ENCODE data around the gene CADM1.

CADM1 gene

DNA sequence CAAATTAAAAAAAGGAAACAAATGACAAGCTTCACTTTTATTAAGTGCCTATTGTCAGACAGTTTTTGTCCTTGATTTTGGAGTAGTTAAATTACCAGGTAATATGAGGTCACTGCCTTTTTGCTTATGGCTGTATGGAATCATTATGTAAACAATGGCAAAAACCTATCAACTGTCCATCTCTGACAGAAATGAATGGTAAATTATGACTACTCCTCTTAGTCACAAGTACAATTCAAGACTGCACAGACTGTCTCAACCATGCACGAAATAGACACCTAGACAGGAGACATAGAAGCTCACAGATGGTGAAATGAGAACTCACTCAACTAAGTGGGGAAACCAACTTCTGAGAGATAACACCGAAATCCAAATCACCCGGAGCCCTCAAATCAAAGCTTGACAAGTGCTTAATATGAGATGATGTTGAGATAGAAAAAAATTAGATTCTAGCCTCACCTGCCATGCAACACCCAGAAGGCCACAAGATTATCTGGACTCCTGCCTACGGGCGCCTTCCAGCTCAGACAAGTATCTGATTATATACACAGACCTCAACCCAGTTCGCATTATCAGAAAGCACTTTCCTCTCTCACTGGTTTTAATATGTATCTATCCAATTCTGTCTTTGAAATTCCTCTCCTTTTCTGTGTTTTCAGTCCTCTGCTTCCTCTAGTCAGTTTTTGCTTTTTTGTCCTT lies 199.3 kb downstream of the CADM1 start:
- H3K27ac ChIP-seq (ENCODE audit: low read length) = no peak overlapping the region
- H3K27me3 ChIP-seq (ENCODE audit: low read depth, low read length) = no peaks in the 10 kb centered on the region
- H3K4me3 ChIP-seq (ENCODE audit: low read depth in 1 of 2, low read length in 2 of 2) = no peak overlapping the region
- H3K9me3 ChIP-seq (ENCODE audit: control insufficient read depth in 1 of 2, low read length in 2 of 2) = no peaks in the 10 kb centered on the region
- no peaks in the 10 kb centered on the region for H3K36me3 ChIP-seq (ENCODE audit: control insufficient read depth in 1 of 2, insufficient read depth in 2 of 2, low read length in 2 of 2)
- H3K4me1 ChIP-seq (ENCODE audit: control insufficient read depth in 1 of 2, insufficient read depth in 2 of 2, low read length in 2 of 2) = no peaks in the 10 kb centered on the region

DNA sequence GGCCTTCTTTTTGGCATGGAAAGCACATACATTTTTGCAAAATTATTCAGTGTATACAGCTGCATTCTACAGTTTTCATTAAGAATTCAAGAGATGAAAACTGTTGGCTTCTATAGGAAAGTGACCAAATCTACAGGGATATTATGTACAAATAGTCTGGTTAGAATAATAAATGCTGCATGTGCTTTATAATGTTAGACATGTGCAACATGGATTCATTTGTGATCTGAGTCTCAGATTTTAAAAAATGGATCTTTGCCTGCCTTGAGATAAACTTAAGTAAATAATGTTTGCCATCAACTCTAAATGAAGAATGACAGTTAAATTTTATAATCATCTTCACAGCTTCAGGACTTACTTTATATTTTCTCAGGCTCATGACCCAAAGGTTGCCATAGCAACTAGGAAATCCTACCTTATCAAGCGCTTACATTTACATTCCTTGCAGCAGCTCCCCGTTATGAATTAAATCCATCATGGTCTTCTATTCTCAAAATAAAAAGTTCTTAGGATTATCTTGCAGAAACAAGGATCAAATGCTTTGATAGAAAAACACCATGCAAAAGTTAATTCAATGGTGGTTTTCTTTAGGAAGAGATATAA lies 200.2 kb downstream of the CADM1 start:
- H3K9me3 ChIP-seq (ENCODE audit: control insufficient read depth in 1 of 2, low read length in 2 of 2) = no peaks in the 10 kb centered on the region
- no peak overlapping the region for H3K4me3 ChIP-seq (ENCODE audit: low read depth in 1 of 2, low read length in 2 of 2)
- no peak overlapping the region for H3K27ac ChIP-seq (ENCODE audit: low read length)
- H3K27me3 ChIP-seq (ENCODE audit: low read depth, low read length) = no peaks in the 10 kb centered on the region
- H3K36me3 ChIP-seq (ENCODE audit: control insufficient read depth in 1 of 2, insufficient read depth in 2 of 2, low read length in 2 of 2) = no peaks in the 10 kb centered on the region
- no peaks in the 10 kb centered on the region for H3K4me1 ChIP-seq (ENCODE audit: control insufficient read depth in 1 of 2, insufficient read depth in 2 of 2, low read length in 2 of 2)

DNA sequence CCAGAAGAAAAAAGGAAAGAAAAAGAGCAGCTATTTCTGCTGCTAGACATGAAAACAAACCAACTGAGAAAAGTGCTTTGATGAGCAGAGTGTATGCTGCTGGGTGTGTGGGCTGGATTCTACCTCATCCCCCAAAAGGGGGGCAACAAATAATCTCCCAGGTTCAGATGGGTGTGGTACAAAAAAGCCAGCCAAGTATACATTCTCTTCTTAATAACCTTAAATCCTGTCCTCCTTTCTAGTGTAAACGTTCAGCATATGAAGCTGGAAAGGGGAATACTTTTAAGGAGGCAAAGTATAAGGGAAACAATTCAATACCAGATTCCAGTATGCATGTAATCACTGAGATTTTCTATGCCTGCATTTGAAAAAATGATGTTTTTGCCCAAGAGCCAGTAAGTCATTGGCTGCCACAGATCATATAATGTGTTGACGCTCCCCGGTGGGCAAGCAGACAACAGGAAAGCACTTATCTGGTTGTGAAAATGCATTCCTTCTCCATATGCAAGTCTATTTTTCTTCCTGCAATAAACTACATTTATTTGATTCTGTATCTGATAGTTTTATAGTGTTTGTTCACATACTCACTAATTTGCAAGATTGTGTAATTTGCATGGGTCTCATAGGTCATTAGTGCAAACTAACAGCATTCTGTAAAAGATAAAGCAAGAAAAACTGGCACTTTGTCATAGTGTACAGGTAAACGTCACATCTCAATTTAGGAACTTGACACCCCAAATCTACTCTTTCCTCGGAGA lies 201.1 kb downstream of the CADM1 start:
- Histone ChIP-seq H3K4me1 (ENCODE audit: control insufficient read depth in 1 of 2, insufficient read depth in 2 of 2, low read length in 2 of 2) (no peaks in the 10 kb centered on the region), H3K9me3 (ENCODE audit: control insufficient read depth in 1 of 2, low read length in 2 of 2) (no peaks in the 10 kb centered on the region), H3K27me3 (ENCODE audit: low read depth, low read length) (no peaks in the 10 kb centered on the region), H3K4me3 (ENCODE audit: low read depth in 1 of 2, low read length in 2 of 2) (no peak overlapping the region), H3K27ac (ENCODE audit: low read length) (no peak overlapping the region), H3K36me3 (ENCODE audit: control insufficient read depth in 1 of 2, insufficient read depth in 2 of 2, low read length in 2 of 2) (no peaks in the 10 kb centered on the region)

DNA sequence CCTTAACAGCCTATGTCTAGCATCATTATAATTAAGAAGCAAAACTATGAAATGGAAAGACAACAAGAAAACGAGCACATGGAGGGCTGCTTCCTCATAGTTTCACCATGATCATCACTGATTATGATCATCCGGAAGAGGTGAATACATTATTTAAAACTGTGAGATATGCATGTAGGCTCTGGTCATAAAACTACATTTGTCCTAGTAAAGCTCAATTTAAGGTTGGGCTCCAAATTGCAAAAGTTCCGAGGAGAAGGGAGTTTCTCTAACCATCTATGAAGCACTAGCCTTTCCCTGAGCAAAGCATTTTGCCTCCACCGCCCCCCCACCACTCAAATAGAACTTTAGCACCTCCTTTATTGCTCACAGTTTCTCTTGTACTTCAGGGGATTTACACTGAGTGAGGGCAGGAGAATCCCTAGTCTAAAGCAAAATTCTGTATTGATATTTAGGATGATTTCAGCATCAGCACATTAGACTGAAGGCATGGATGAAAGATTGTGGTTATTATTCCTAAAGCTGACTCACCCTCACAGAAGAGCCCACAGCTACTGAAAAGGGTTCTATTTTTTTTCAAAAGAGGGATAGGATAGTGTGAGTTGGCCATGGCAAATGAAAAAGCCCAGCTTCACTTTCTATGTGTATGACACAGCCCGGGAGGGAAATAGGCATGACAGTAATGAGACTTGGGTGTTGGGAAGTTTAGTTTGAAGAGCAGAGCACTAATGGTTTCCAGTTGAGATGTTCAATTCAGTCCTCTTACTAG lies 203.4 kb downstream of the CADM1 start:
- H3K9me3 ChIP-seq (ENCODE audit: control insufficient read depth in 1 of 2, low read length in 2 of 2) = no peaks in the 10 kb centered on the region
- H3K4me1 ChIP-seq (ENCODE audit: control insufficient read depth in 1 of 2, insufficient read depth in 2 of 2, low read length in 2 of 2) = no peaks in the 10 kb centered on the region

DNA sequence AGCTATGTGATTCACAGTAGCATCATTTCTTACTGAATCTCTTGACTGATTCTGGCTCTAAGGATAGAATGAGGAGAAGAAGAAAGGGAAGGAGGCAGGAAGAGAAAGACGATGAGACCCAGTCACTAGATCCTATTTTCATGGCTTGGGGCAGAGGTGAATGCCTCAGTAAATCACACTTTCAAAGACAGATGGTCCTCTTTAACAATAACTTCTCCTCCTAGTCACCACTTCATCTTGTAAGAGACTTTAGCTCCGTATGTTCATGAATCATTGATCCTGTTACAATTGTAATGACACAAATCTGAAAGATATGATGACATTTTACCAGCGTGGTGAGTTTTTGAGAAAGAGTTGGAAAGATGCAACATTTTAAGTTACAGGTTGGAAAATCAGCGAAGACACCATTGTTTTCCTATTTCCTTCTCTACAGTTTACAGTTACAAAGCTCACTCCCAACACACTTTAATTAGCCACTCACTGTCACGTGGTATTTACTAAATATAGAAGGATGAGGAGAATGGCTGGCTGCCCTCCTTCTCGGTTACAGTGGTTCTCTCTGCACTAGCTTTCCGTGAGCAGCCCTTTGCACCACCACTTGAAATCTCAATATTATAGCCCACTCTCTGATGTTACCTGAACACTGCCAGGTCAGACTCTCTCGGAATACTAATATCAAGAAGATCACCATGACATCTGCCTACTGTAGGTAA lies 205.8 kb downstream of the CADM1 start:
- Histone ChIP-seq H3K27ac (ENCODE audit: low read length) (no peak overlapping the region), H3K4me3 (ENCODE audit: low read depth in 1 of 2, low read length in 2 of 2) (no peak overlapping the region), H3K36me3 (ENCODE audit: control insufficient read depth in 1 of 2, insufficient read depth in 2 of 2, low read length in 2 of 2) (no peaks in the 10 kb centered on the region), H3K4me1 (ENCODE audit: control insufficient read depth in 1 of 2, insufficient read depth in 2 of 2, low read length in 2 of 2) (no peaks in the 10 kb centered on the region), H3K9me3 (ENCODE audit: control insufficient read depth in 1 of 2, low read length in 2 of 2) (no peaks in the 10 kb centered on the region), H3K27me3 (ENCODE audit: low read depth, low read length) (no peaks in the 10 kb centered on the region)

More for the DNA sequence above, 203.4 kb downstream of the CADM1 start:
- H3K27ac ChIP-seq (ENCODE audit: low read length) = no peak overlapping the region
- H3K4me3 ChIP-seq (ENCODE audit: low read depth in 1 of 2, low read length in 2 of 2) = no peak overlapping the region
- H3K36me3 ChIP-seq (ENCODE audit: control insufficient read depth in 1 of 2, insufficient read depth in 2 of 2, low read length in 2 of 2) = no peaks in the 10 kb centered on the region
- H3K27me3 ChIP-seq (ENCODE audit: low read depth, low read length) = no peaks in the 10 kb centered on the region

DNA sequence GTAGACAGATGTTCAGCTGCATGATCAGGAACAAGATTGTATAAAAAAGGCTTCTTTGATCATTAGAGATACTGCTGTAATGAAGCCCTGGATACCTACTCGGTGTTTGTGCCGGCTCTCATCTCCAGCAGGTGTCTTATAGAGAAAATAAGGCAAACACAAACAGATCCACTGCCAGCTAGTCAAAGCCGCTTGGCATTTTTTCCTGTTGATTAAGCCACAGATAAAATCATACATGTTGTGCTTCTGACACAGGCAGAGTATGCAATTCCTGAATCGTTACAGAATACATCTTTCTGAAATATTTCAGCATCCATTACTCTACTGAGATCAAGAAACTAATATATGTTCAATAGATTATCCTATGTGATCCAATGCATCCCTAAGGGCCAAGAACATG lies 206.9 kb downstream of the CADM1 start:
- H3K4me1 ChIP-seq (ENCODE audit: control insufficient read depth in 1 of 2, insufficient read depth in 2 of 2, low read length in 2 of 2) = no peaks in the 10 kb centered on the region
- H3K36me3 ChIP-seq (ENCODE audit: control insufficient read depth in 1 of 2, insufficient read depth in 2 of 2, low read length in 2 of 2) = no peaks in the 10 kb centered on the region
- no peak overlapping the region for H3K4me3 ChIP-seq (ENCODE audit: low read depth in 1 of 2, low read length in 2 of 2)
- H3K27me3 ChIP-seq (ENCODE audit: low read depth, low read length) = no peaks in the 10 kb centered on the region
- no peaks in the 10 kb centered on the region for H3K9me3 ChIP-seq (ENCODE audit: control insufficient read depth in 1 of 2, low read length in 2 of 2)
- no peak overlapping the region for H3K27ac ChIP-seq (ENCODE audit: low read length)

DNA sequence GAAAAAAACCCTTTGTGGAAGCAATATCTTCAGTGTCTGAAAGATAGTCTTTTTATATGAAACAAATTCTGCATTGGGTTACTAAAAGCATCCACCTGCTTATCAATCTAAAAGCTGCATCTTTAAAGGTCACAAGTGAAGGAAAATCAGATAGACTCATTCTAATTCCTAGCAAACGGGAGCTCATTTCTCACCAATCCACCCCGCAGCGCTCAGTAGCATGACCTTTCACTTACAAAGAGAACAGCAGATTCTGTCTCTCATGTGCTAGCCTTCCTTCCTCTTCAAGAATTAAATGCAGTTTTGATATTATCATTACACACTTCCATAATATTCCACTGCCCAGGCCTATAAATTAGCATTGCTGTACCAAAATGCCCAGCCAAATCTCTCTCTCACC lies 212.9 kb downstream of the CADM1 start:
- no peaks in the 10 kb centered on the region for H3K4me1 ChIP-seq (ENCODE audit: control insufficient read depth in 1 of 2, insufficient read depth in 2 of 2, low read length in 2 of 2)
- no peak overlapping the region for H3K4me3 ChIP-seq (ENCODE audit: low read depth in 1 of 2, low read length in 2 of 2)
- no peak overlapping the region for H3K27ac ChIP-seq (ENCODE audit: low read length)

DNA sequence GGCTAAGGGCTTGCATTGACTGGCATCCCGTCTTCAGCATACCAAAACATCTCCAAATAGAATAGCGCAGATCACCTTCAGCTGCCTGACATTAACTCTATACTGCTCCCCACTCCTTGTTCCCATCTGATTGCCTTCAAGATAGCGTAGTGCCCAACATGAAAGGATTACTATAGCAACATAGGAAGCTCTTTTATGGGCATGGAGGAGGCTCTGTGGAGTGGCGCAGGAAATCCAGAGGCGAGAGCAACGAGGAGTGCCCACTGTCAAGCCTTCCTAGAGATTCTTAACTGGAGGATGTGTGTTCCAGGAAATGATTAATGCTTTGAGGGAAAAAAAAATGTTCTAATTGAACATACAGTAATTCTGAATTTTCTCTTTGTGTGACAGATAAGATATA lies 213.3 kb downstream of the CADM1 start:
- Histone ChIP-seq H3K27ac (ENCODE audit: low read length) (no peak overlapping the region), H3K36me3 (ENCODE audit: control insufficient read depth in 1 of 2, insufficient read depth in 2 of 2, low read length in 2 of 2) (no peaks in the 10 kb centered on the region), H3K4me1 (ENCODE audit: control insufficient read depth in 1 of 2, insufficient read depth in 2 of 2, low read length in 2 of 2) (no peaks in the 10 kb centered on the region), H3K4me3 (ENCODE audit: low read depth in 1 of 2, low read length in 2 of 2) (no peak overlapping the region), H3K27me3 (ENCODE audit: low read depth, low read length) (no peaks in the 10 kb centered on the region), H3K9me3 (ENCODE audit: control insufficient read depth in 1 of 2, low read length in 2 of 2) (no peaks in the 10 kb centered on the region)

More for the DNA sequence above, 212.9 kb downstream of the CADM1 start:
- Histone ChIP-seq H3K27me3 (ENCODE audit: low read depth, low read length) (no peaks in the 10 kb centered on the region), H3K36me3 (ENCODE audit: control insufficient read depth in 1 of 2, insufficient read depth in 2 of 2, low read length in 2 of 2) (no peaks in the 10 kb centered on the region), H3K9me3 (ENCODE audit: control insufficient read depth in 1 of 2, low read length in 2 of 2) (no peaks in the 10 kb centered on the region)

DNA sequence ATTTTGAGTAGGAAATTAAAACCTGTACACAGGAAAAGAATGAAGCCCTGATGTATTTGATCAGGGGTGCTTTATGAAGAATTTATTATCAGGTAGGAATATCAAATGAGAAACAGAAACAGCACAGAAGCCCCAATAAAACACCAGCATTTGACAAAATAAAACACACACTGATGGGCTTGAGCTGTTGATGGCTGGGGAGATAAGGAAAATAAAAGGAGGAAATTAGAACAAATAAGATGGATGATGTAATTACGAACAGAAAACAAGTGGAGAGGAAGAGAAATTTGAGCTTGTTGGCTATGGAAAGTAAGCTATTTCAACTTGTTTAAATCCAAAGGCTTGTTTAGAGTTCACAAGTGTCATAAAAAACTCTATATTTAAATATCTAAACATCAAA lies 213.7 kb downstream of the CADM1 start:
- Histone ChIP-seq H3K27ac (ENCODE audit: low read length) (no peak overlapping the region), H3K27me3 (ENCODE audit: low read depth, low read length) (no peaks in the 10 kb centered on the region), H3K4me3 (ENCODE audit: low read depth in 1 of 2, low read length in 2 of 2) (no peak overlapping the region), H3K9me3 (ENCODE audit: control insufficient read depth in 1 of 2, low read length in 2 of 2) (no peaks in the 10 kb centered on the region), H3K4me1 (ENCODE audit: control insufficient read depth in 1 of 2, insufficient read depth in 2 of 2, low read length in 2 of 2) (no peaks in the 10 kb centered on the region), H3K36me3 (ENCODE audit: control insufficient read depth in 1 of 2, insufficient read depth in 2 of 2, low read length in 2 of 2) (no peaks in the 10 kb centered on the region)

DNA sequence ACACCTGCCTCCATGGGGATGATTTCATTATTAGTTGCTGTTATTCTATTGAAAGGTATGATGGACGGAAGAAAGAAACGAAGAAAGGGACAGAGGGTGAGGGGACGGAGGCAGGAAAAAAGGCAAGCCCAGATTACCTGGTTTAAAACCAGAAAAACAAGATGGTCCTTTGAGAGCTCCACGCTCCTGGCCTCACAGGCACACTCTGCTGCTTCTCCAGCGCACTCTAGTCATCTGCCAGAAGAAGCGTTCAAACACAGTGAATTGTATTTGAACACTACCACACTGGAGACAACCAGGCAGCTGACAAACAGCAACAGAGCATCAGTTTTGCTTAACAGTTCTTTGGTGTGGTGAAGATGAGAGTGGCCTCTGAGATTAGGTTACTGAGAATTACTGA lies 216.9 kb downstream of the CADM1 start:
- no peak overlapping the region for H3K4me3 ChIP-seq (ENCODE audit: low read depth in 1 of 2, low read length in 2 of 2)
- H3K27me3 ChIP-seq (ENCODE audit: low read depth, low read length) = no peaks in the 10 kb centered on the region
- H3K27ac ChIP-seq (ENCODE audit: low read length) = no peak overlapping the region
- H3K36me3 ChIP-seq (ENCODE audit: control insufficient read depth in 1 of 2, insufficient read depth in 2 of 2, low read length in 2 of 2) = no peaks in the 10 kb centered on the region
- no peaks in the 10 kb centered on the region for H3K9me3 ChIP-seq (ENCODE audit: control insufficient read depth in 1 of 2, low read length in 2 of 2)
- no peaks in the 10 kb centered on the region for H3K4me1 ChIP-seq (ENCODE audit: control insufficient read depth in 1 of 2, insufficient read depth in 2 of 2, low read length in 2 of 2)

DNA sequence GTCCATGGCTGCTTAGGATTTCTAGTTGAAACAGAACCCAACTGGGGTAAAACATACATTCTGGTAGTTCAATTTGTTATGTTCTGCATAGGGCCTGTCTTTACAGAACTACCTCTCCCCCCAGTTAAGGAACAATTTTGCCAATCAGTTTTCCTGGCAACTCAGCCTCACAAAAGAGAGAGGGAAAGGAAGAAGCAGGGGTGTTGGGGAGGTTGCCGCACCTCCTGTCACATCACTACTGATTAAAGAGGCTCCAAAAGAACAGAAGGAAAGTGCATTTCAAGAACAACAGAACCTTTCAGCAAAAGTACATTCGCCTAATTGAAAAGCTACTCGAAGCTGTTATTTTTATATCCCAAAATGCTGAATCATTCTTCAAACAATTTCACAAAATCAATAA lies 217.6 kb downstream of the CADM1 start:
- Histone ChIP-seq H3K36me3 (ENCODE audit: control insufficient read depth in 1 of 2, insufficient read depth in 2 of 2, low read length in 2 of 2) (no peaks in the 10 kb centered on the region), H3K4me3 (ENCODE audit: low read depth in 1 of 2, low read length in 2 of 2) (no peak overlapping the region), H3K4me1 (ENCODE audit: control insufficient read depth in 1 of 2, insufficient read depth in 2 of 2, low read length in 2 of 2) (no peaks in the 10 kb centered on the region), H3K27ac (ENCODE audit: low read length) (no peak overlapping the region), H3K27me3 (ENCODE audit: low read depth, low read length) (no peaks in the 10 kb centered on the region), H3K9me3 (ENCODE audit: control insufficient read depth in 1 of 2, low read length in 2 of 2) (no peaks in the 10 kb centered on the region)

All from muscle layer of duodenum (tissue), 2 donors.